ENCODE measurements around the gene CHRD. TPM values are rescaled to one million over a fixed set of nuclear protein-coding genes. Genes with fewer than 3 reads are reported as not detected.

CHRD gene
- total RNA-seq, 1 experiment from 2014 or later = not detected

DNA sequence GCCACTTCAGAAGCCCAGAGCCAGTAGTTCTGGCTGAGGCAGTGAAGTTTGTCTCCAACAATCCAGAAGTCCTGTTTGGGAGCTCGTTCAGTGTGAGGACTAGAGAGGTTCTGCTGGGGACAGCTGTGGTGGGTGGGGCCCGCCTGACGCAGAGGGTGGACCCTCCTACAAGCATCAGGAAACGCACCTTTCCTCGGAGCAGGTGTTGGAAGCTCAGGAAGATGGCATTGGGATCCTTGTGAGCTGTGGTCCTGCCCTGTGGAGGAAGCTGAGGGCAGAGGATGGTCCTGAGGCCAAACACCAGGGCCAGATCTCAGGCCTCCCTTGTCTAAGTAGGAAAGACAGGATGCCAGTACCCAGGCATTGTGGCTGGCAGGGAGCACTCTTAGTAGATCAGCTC, 6.9 kb upstream of the CHRD start:
- TF ChIP-seq CTCF (IDR thresholded peaks at IDR 0.05; ENCODE audit: unreplicated experiment) = no peak
- CTCF ChIA-PET = interaction anchor here (0.5 to 7.0 kb wide), 15 partner anchors 9 to 455 kb away, joined by 3 to 212 read pairs (median 11); no protein-coding TSS in a partner anchor
- BruUV-seq (replicated peaks) = no TSS peak
- Mint-ChIP-seq H3K27ac (ENCODE audit: low read depth, unreplicated experiment) (no peak overlapping the region), H3K4me1 (ENCODE audit: insufficient read depth, unreplicated experiment) (peaks cover 11% of the 10 kb centered on the region), H3K9me3 (ENCODE audit: unreplicated experiment) (no peaks in the 10 kb centered on the region), H3K27me3 (ENCODE audit: insufficient read depth, unreplicated experiment) (peaks cover 36% of the 10 kb centered on the region), H3K36me3 (ENCODE audit: insufficient read depth, unreplicated experiment) (peaks cover 34% of the 10 kb centered on the region), H3K4me3 (ENCODE audit: unreplicated experiment) (no peak overlapping the region)
- POLR2A ChIA-PET = interaction anchor here (1.7 to 1.9 kb wide), 3 partner anchors 11 to 96 kb away, joined by 7 to 10 read pairs (median 8); partner anchors contain the start of genes CLCN2 and POLR2H
- DNase-seq (ENCODE audit: unreplicated experiment) = no peak
- intact Hi-C loops (cut with micrococcal nuclease) = loop anchor here (10.0 kb wide), 1 partner anchor 402 kb away; no protein-coding TSS in a partner anchor

- peaks cover 11% of the 10 kb centered on the region for H3K4me1 Mint-ChIP-seq (ENCODE audit: insufficient read depth, unreplicated experiment)
- intact Hi-C loops (cut with micrococcal nuclease) = loop anchor here (10.0 kb wide), 1 partner anchor 401 kb away; no protein-coding TSS in a partner anchor
- no peak overlapping the region for H3K4me3 Mint-ChIP-seq (ENCODE audit: unreplicated experiment)
- no peak overlapping the region for H3K27ac Mint-ChIP-seq (ENCODE audit: low read depth, unreplicated experiment)
- no peak for TF ChIP-seq CTCF (IDR thresholded peaks at IDR 0.05; ENCODE audit: unreplicated experiment)
- POLR2A ChIA-PET = interaction anchor here (0.5 kb wide), 1 partner anchor 104 kb away, joined by 3 read pairs; no protein-coding TSS in a partner anchor
- H3K36me3 Mint-ChIP-seq (ENCODE audit: insufficient read depth, unreplicated experiment) = peaks cover 29% of the 10 kb centered on the region
- no peak for DNase-seq (ENCODE audit: unreplicated experiment)
- BruUV-seq (replicated peaks) = no TSS peak
- peaks cover 41% of the 10 kb centered on the region for H3K27me3 Mint-ChIP-seq (ENCODE audit: insufficient read depth, unreplicated experiment)
- H3K9me3 Mint-ChIP-seq (ENCODE audit: unreplicated experiment) = no peaks in the 10 kb centered on the region
- CTCF ChIA-PET = interaction anchor here (0.8 to 7.0 kb wide), 11 partner anchors 17 to 405 kb away, joined by 3 to 212 read pairs (median 5); no protein-coding TSS in a partner anchor
Measured at GRCh38 chr3:184373422-184373821, 6.4 kb upstream of the CHRD start.

- no peak for TF ChIP-seq CTCF (IDR thresholded peaks at IDR 0.05; ENCODE audit: unreplicated experiment)
- intact Hi-C loops (cut with micrococcal nuclease) = loop anchor here (10.0 kb wide), 1 partner anchor 399 kb away; no protein-coding TSS in a partner anchor
- BruUV-seq (replicated peaks) = no TSS peak
- ChIA-PET CTCF (interaction anchor here (0.6 to 7.0 kb wide), 4 partner anchors 42 to 167 kb away, joined by 3 to 212 read pairs (median 6); no protein-coding TSS in a partner anchor), POLR2A (no interaction called here)
- H3K4me3 Mint-ChIP-seq (ENCODE audit: unreplicated experiment) = no peak overlapping the region
- no peaks in the 10 kb centered on the region for H3K9me3 Mint-ChIP-seq (ENCODE audit: unreplicated experiment)
- peaks cover 5% of the 10 kb centered on the region for H3K36me3 Mint-ChIP-seq (ENCODE audit: insufficient read depth, unreplicated experiment)
- no peak overlapping the region for H3K27ac Mint-ChIP-seq (ENCODE audit: low read depth, unreplicated experiment)
- DNase-seq (ENCODE audit: unreplicated experiment) = no peak
- H3K27me3 Mint-ChIP-seq (ENCODE audit: insufficient read depth, unreplicated experiment) = peaks cover 55% of the 10 kb centered on the region
- H3K4me1 Mint-ChIP-seq (ENCODE audit: insufficient read depth, unreplicated experiment) = peaks cover 8% of the 10 kb centered on the region
Measured at GRCh38 chr3:184375747-184376461, 4.0 kb upstream of the CHRD start.

DNA sequence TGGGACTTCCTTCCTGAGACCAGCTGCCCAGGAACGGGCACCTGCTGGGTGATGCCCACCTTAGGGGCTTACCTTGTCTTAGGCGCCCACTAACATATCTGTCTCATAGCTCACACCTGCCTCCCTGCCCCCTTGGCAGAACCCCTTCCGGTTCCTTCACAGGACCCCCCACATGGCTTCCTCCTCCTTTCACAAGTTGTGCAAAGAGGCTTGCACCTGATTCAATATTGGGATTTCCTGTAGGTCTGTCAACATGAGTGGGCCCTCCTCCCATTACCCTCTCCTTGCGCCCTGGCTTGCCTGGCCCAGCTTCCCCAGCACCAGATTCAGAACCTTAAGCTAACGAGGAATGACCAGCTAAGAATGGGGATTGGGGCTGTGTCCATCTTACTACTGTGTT, 2.5 kb upstream of the CHRD start:
- intact Hi-C loops (cut with micrococcal nuclease) = loop anchor here (10.0 kb wide), 1 partner anchor 397 kb away; no protein-coding TSS in a partner anchor
- Mint-ChIP-seq H3K36me3 (ENCODE audit: insufficient read depth, unreplicated experiment) (no peaks in the 10 kb centered on the region), H3K4me1 (ENCODE audit: insufficient read depth, unreplicated experiment) (no peaks in the 10 kb centered on the region), H3K4me3 (ENCODE audit: unreplicated experiment) (no peak overlapping the region), H3K27ac (ENCODE audit: low read depth, unreplicated experiment) (no peak overlapping the region), H3K9me3 (ENCODE audit: unreplicated experiment) (no peaks in the 10 kb centered on the region), H3K27me3 (ENCODE audit: insufficient read depth, unreplicated experiment) (peaks cover 55% of the 10 kb centered on the region)
- CTCF ChIA-PET = interaction anchor here (1.2 to 2.1 kb wide), 3 partner anchors 40 to 164 kb away, joined by 4 to 6 read pairs (median 6); no protein-coding TSS in a partner anchor
- DNase-seq (ENCODE audit: unreplicated experiment) = no peak
- POLR2A ChIA-PET = interaction anchor here (0.9 kb wide), 1 partner anchor 17 kb away, joined by 4 read pairs; no protein-coding TSS in a partner anchor
- no TSS peak for BruUV-seq (replicated peaks)
- no peak for TF ChIP-seq CTCF (IDR thresholded peaks at IDR 0.05; ENCODE audit: unreplicated experiment)
